NCI-H2227 (cell line): ENCODE results near the gene BLOC1S6.

Source experiments
- DNase-seq: peaks from one replicate; lab custom pipeline; 2025; ENCODE audit not compliant: unreplicated experiment; lab: John Stamatoyannopoulos, UW

The BLOC1S6 gene

DNA sequence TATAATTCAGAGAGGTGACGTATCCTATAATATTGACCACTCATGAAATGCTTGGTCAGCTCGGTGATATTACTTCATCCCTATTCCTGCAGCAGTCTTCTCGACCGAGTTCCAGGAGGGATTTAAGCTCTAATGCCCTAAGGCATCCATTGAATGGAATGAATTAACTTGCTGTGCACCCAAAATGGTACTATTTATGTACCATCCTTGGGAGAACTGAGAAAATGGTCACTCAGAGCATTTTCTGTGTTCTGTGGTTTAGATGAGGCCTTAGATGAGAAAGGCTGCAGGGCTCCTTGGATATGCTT, 638 bp downstream of the BLOC1S6 start:
- DNase-seq, result no peak

- DNase-seq, result no peak
These were observed 1.2 kb downstream of the BLOC1S6 start for GRCh38 chr15:45588219-45588875.

- DNase-seq, result no peak
These were observed 2.1 kb downstream of the BLOC1S6 start for GRCh38 chr15:45589256-45589655.

DNA sequence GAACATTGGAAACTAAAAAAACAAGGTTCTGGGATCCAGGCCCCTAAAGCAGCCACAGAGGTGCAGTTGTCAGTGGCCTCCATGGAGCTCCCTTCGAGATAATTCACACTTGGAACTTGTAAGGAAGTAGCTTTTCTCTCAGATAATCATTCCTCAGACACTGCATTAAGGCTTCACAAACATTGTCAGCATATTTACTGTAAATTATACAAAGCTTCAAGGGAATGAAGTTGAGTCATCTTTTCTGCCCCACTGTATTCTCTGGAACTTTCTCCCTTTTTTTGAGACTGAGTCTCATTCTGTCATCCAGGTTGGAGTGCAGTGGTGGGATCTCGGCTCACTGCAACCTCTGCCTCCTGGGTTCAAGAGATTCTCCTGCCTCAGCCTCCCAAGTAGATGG, 7.1 kb downstream of the BLOC1S6 start:
- no peak for DNase-seq

DNA sequence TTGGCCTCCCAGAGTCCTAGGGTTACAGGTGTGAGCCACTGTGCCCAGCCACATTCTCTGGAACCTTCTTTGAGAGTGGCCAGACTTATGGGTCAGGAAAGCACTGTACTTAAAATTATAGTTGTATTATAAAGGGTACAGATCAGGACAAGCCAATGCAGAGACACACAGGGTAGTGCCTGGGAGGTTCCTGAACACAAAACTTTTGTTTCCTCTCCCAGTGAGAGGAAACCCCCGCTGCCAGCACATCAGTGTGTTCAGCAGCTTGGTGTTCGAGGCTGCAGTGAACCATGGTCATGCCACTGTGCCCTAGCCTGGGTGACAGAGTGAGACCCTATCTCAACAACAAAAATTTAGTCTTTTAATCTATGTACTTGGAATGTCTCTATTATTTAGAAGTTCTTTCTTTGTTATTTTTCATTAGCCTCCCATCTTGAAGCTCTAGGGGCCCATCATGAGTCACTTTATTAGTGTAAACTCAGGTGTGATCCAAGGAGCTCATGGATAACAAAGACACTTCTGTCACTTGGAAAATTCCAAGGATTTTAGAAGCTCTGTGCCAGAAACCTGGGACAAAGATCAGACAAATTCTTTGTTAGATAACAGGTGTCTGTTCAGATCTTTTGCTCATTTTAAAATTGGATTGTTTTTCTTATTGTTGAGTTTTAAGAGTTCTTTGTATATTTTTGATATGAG, 7.8 kb downstream of the BLOC1S6 start:
- no peak for DNase-seq

DNA sequence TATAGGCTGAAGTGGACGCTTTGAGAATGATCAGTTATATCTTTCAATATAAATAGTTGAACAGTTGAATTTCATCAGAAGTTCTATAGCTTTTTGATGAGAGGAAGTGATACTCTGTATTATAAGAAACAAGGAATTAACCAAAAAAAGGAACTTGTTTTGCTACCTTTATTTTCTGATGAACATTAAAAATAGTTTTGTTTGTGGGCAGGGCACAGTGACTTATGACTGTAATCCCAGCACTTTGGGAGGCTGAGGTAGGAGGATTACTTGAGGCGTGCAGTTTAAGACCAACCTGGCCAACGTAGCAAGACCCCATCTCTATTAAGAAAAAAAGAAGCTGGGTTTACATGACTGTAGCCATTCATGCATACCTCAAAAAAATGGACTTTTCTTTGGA, 16.7 kb downstream of the BLOC1S6 start:
- no peak for DNase-seq

GRCh38 chr15:45604326-45604725, 17.1 kb downstream of the BLOC1S6 start:
- no peak for DNase-seq

DNA sequence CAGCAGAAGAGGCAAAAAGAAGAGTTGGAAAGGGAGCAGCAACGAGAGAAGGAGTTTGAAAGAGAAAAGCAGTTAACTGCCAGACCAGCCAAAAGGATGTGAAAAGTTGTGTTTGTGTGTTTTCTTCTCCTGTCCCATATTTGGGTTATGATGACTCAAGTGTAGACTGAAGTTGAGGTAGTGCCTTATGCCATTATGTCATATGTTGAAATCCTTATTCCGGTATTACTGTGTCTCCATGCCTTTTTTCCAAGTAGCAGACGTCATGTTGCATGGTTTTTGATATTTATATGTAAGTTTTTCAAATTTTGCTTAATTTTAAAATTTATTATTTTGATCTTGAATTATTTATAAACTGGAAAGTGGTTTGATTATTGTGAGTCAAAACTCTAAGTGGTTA, 19.2 kb downstream of the BLOC1S6 start:
- no peak for DNase-seq

GRCh38 chr15:45606841-45607240, 19.7 kb downstream of the BLOC1S6 start:
- DNase-seq, result no peak

DNA sequence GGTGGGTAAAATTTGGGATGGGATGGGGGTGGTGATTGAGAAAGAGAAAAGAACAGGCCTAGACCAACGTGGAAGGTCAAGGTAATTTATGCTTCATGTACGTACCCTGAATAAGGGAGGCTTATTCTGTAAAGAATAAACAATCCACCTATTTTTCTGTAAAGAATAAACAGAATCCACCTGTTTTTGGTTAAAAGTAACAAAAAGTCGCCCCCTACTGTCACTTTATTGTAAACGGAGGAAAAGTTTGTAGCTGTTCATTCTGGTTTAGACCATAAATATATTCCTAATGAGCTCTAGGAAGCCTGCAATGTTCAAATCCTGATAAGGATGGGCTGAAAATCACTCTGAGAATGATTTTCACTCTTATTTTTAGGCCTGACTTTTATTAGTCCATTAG, 24.1 kb downstream of the BLOC1S6 start:
- no peak for DNase-seq

GRCh38 chr15:45612790-45613415, 25.7 kb downstream of the BLOC1S6 start:
- no peak for DNase-seq

GRCh38 chr15:45616901-45617323, 29.7 kb downstream of the BLOC1S6 start:
- peak; percentile 4 for DNase-seq

DNA sequence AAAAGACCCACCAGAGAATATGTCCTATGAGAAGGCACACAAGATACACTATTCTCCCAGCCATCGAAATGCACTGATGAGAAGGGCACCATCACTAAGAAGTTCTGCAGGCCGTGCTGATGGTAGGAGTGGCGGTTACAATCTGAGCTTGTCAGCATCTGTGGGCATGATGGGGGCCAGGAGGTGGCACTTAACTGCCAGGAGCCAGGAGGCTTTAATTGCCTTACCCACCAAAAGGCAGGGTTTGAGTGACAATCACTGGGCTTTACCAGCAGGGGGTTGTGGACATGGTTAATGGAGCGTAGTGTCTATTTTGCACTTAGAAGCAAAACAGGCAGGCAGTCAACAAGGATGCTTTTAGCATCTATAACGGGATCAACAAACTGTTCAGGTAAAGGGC, 31.6 kb downstream of the BLOC1S6 start:
- peak; percentile 27 for DNase-seq

DNA sequence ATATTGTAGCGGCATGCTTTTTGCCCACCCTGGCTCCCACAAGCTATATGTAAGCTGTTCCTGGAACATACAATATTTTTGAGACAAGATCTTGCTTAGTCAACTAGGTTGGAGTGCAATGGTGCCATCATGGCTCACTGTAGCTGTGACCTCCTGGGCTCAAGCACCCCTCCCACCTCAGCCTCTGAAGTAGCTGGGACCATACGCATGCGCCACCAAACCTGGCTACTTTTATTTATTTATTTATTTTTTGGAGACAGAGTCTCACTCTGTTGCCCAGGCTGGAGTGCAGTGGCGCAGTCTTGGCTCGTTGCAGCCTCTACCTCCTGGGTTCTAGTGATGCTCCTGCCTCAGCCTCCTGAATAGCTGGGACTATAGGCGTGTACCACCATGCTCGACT, 41.0 kb downstream of the BLOC1S6 start:
- no peak for DNase-seq

DNA sequence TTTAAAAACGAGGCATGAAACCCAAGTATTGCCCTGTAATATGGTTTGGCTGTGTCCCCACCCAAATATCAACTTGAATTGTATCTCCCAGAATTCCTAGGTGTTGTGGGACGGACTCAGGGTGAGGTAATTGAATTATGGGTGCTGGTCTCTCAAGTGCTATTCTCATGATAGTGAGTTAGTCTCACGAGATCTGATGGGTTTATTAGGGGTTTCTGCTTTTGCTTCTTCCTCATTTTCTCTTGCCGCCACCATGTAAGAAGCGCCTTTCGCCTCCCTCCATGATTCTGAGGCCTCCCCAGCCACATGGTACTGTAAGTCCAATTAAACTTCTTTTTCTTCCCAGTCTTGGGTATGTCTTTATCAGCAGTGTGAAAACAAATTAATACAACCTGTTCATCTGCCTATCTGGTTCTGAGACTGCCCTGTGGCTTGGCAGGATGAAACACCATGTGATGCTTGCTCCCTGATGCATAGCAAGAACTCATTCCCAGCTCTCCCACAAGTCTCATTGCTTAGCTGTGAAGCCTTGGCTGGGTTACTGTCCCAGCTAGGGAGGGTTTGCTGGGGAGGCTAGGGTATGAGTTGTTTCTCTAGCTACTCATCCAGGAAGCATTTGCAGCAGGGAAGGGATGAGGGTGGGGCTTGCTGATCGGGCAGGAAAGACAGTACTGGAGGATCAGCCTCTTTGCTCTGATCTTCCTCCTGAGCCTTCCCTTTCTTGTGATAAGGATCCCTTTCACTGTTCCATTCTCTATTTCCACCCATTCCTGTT, 43.9 kb downstream of the BLOC1S6 start:
- no peak for DNase-seq

- no peak for DNase-seq
These were observed 44.6 kb downstream of the BLOC1S6 start for GRCh38 chr15:45631776-45632175.

DNA sequence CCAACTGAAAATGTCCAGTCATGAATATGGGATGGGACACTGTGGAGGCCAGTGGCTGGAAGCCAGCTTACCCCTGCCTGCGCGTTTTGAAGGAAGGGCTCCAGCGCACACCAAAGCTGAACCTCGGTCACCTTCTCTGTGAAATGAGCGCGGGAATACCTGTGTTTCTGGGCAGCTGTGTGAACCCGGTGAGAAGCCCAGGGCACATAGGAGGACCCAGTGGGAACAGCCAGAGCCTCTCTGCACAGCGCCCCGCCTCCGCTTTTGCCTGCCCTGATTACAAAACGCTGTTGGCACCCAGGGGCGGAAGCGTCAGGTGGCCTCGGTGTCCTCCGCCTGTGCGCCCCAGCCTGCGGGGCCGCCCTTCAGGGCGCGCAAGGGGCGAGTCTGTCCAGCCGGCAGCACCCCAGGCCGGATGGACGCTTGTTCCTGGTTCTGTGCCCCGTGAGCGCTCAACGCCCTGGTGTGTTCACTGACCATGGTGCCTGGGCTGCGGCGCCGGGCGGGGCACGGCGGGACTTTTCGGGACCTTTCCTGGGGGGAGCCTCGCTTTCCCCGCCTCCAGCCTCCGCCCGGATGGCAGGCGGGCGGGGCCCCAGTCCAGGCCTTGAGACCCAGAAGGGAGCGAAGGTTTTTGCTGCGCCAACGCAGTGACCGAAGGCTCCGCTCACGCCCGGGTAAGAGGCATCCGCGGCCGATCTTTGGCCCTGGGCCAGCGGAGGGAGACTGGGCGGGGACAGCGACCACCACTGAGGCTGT, 47.4 kb downstream of the BLOC1S6 start, which contains the start of gene SQOR:
Gene SQOR (plus strand): TSS at position 598 of the 759 bp plus-strand sequence. CDS start 23,895 bp downstream, outside the sequence.
- peak; percentile 32 for DNase-seq

GRCh38 chr15:45635191-45635638, 48.0 kb downstream of the BLOC1S6 start:
- peak; percentile 3 for DNase-seq

GRCh38 chr15:45635763-45636292, 48.6 kb downstream of the BLOC1S6 start:
- DNase-seq, result no peak

DNA sequence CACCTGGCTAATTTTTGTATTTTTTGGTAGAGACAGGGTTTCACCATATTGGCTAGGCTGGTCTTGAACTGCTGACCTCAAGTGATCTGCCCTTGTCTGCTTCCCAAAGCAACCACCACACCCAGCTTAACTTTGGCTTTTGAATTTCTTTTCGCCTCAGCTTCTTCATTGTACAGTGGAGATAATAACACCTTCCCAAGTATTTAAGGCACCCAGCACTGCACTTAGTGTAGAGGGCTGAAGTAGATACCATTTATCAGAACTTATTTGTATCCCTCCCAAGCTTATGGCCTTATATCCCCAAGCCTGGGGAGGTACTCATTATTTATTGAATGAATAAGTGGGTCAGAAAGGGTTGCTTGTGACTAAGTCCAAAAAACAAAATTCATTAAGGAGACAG, 50.0 kb downstream of the BLOC1S6 start:
- DNase-seq, result no peak
